ENCODE measurements around the gene CREBRF. TPM values are rescaled to one million over a fixed set of nuclear protein-coding genes. Genes with fewer than 3 reads are reported as not detected.

Gene CREBRF
- total and polyA plus RNA-seq, 4 donors = 2.0 to 12.0 (median 7.7) TPM

GRCh38 chr5:173010021-173010420 lies 46.1 kb upstream of the CREBRF start:
- Histone ChIP-seq H3K36me3 (ENCODE audit: control insufficient read depth in 4 of 4, insufficient read depth in 3 of 4, low read depth in 1 of 4, low read length in 3 of 4) (no peaks in the 10 kb centered on the region), H3K4me1 (ENCODE audit: control insufficient read depth in 4 of 4, insufficient read depth in 4 of 4, low read length in 3 of 4) (peaks cover 2 to 9% (median 6%) of the 10 kb centered on the region in 4 donors), H3K27me3 (ENCODE audit: control insufficient read depth in 4 of 4, insufficient read depth in 4 of 4, low read length in 3 of 4) (no peaks in the 10 kb centered on the region), H3K9me3 (ENCODE audit: control insufficient read depth in 4 of 4, low read length in 3 of 4) (no peaks in the 10 kb centered on the region), H3K27ac (ENCODE audit: low read depth in 1 of 2, low read length in 2 of 2) (no peak overlapping the region), H3K4me3 (ENCODE audit: low read depth in 1 of 3, low read length in 3 of 3) (no peak overlapping the region), H3K9ac (ENCODE audit: low read depth in 1 of 2, low read length in 2 of 2) (no peak overlapping the region)
- 94% methylated on average over 6 of the region's 6 CpGs for WGBS
- no peak for DNase-seq (ENCODE audit: low spot score)
- TF ChIP-seq EGR1 (IDR thresholded peaks at IDR 0.05; ENCODE audit: low read depth in 2 of 2) (no peak), MAX (IDR thresholded peaks at IDR 0.05) (no peak), HNF4A (conservative IDR thresholded peaks at IDR 0.05) (no peak), YY1 (IDR thresholded peaks at IDR 0.05) (no peak), RAD21 (IDR thresholded peaks at IDR 0.05) (no peak), RXRA (IDR thresholded peaks at IDR 0.05) (no peak), FOXA1 (IDR thresholded peaks at IDR 0.05) (no peak), CTCF (IDR thresholded peaks at IDR 0.05; ENCODE audit: low read depth, low read length, missing input control) (no peak), SP1 (IDR thresholded peaks at IDR 0.05) (no peak), NR2F2 (IDR thresholded peaks at IDR 0.05) (no peak), GABPA (IDR thresholded peaks at IDR 0.05 in 1 of 2, conservative IDR thresholded peaks at IDR 0.05 in 1 of 2) (no peak)

GRCh38 chr5:173010547-173011464 lies 45.3 kb upstream of the CREBRF start:
- H3K9ac ChIP-seq (ENCODE audit: low read depth in 1 of 2, low read length in 2 of 2) = no peak overlapping the region
- no peaks in the 10 kb centered on the region for H3K9me3 ChIP-seq (ENCODE audit: control insufficient read depth in 4 of 4, low read length in 3 of 4)
- no peaks in the 10 kb centered on the region for H3K36me3 ChIP-seq (ENCODE audit: control insufficient read depth in 4 of 4, insufficient read depth in 3 of 4, low read depth in 1 of 4, low read length in 3 of 4)
- peaks cover 2 to 15% (median 9%) of the 10 kb centered on the region in 4 donors for H3K4me1 ChIP-seq (ENCODE audit: control insufficient read depth in 4 of 4, insufficient read depth in 4 of 4, low read length in 3 of 4)
- H3K4me3 ChIP-seq (ENCODE audit: low read depth in 1 of 3, low read length in 3 of 3) = no peak overlapping the region
- 73% methylated on average over 11 of the region's 11 CpGs for WGBS
- DNase-seq (ENCODE audit: low spot score) = no peak
- H3K27me3 ChIP-seq (ENCODE audit: control insufficient read depth in 4 of 4, insufficient read depth in 4 of 4, low read length in 3 of 4) = no peaks in the 10 kb centered on the region
- TF ChIP-seq RXRA (IDR thresholded peaks at IDR 0.05) (peak in 1 of 2 donors; percentile 23), MAX (IDR thresholded peaks at IDR 0.05) (no peak), NR2F2 (IDR thresholded peaks at IDR 0.05) (peak; percentile 37), JUND (IDR thresholded peaks at IDR 0.05) (no peak), RAD21 (IDR thresholded peaks at IDR 0.05) (peak; percentile 80 to 85), CTCF (IDR thresholded peaks at IDR 0.05; ENCODE audit: low read depth, low read length, missing input control) (peak; percentile 42), HNF4A (conservative IDR thresholded peaks at IDR 0.05) (peak in 1 of 2 donors; percentile 10)
- H3K27ac ChIP-seq (ENCODE audit: low read depth in 1 of 2, low read length in 2 of 2) = no peak overlapping the region
